K562 (cell line): ENCODE results near the gene CYP2W1. TPM values are rescaled to one million over a fixed set of nuclear protein-coding genes. Genes with fewer than 3 reads are reported as not detected.
A peak's percentile ranks its signal among the peaks of the same experiment; 100 is the strongest.

ENCODE experiments used
- ATAC-seq: fragments of 200-7000 bp; cut with Tn5 transposase; 3 replicates; pipeline ENCODE4 v1.9.1; 2020; ENCODE audit warnings: moderate library complexity
- BruUV-seq: library from RNA; stranded (reverse); fragments of 400-500 nt; replicated peaks from 2 replicates; lab custom pipeline; 2021; lab: Mats Ljungman, UMichigan
- CTCF ChIA-PET: fragments of 300-600 bp; formaldehyde crosslinking; extraction: SDS; loops from one replicate; lab custom pipeline; 2021; ENCODE audit warnings: low intra/inter-chr PET ratio; lab: Yijun Ruan, JAX
- POLR2A ChIA-PET: fragments of 300-600, 350-650 bp; sonication (Branson Sonifier 250); formaldehyde crosslinking; extraction: SDS; loops from one replicate; lab custom pipeline; 2021; ENCODE audit warnings: antibody characterized with exemption, inconsistent platforms; lab: Yijun Ruan, JAX
- DNase-seq, 4 experiments: peaks; one replicate each; pipeline versions ENCODE4 v3.0.0 to v3.0.0-alpha.2; 2011 to 2018; ENCODE audit warnings: low spot score in 3 of 4, mixed read lengths in 3 of 4; ENCODE audit errors: extremely low read depth in 1 of 4
- FAIRE-seq: peaks from 2 replicates; lab custom pipeline; 2011; peaks lifted over from hg19 to GRCh38; lab: Jason Lieb, UNC
- H2AFZ ChIP-seq: 2 replicates; pipeline ENCODE4 v1.6.0; 2011; ENCODE audit warnings: low read depth, low read length, control low read depth, inconsistent platforms
- H3K27ac ChIP-seq: fragments of 200-600 bp; 3 replicates; pipeline ENCODE4 v1.8.0; 2011; ENCODE audit warnings: low read depth, mild to moderate bottlenecking, control low read depth, inconsistent platforms, low read length, moderate library complexity, mixed read lengths; ENCODE audit errors: extremely low read depth
- H3K27me3 ChIP-seq, 2 experiments: fragments of 300-600 bp in 1 of 2; 2 replicates in 1 of 2; 3 replicates in 1 of 2; pipeline versions ENCODE4 v1.6.0 to v1.8.0; 2011; ENCODE audit warnings: inconsistent platforms in 2 of 2, low read length in 2 of 2, mild to moderate bottlenecking in 1 of 2, mixed read lengths in 1 of 2, moderate library complexity in 1 of 2; ENCODE audit not compliant: control insufficient read depth in 2 of 2, insufficient read depth in 2 of 2
- H3K36me3 ChIP-seq: fragments of 300-600 bp; 3 replicates; pipeline ENCODE4 v1.8.0; 2011; ENCODE audit warnings: mild to moderate bottlenecking, low read length, inconsistent platforms; ENCODE audit not compliant: control insufficient read depth, insufficient read depth
- H3K4me1 ChIP-seq, 2 experiments: fragments of 200-600 bp in 1 of 2; replicated peaks in 1 of 2; 2 replicates in 1 of 2; 3 replicates in 1 of 2; pipeline versions ENCODE4 v1.5.1 to v1.8.0; 2011; ENCODE audit warnings: inconsistent platforms in 2 of 2, low read length in 2 of 2, mild to moderate bottlenecking in 1 of 2, mixed read lengths in 1 of 2, moderate library complexity in 1 of 2; ENCODE audit not compliant: control insufficient read depth in 2 of 2, insufficient read depth in 2 of 2
- H3K4me2 ChIP-seq: 2 replicates; pipeline ENCODE4 v1.6.1; 2011; ENCODE audit warnings: low read length, control low read depth, inconsistent platforms, mixed read lengths; ENCODE audit not compliant: insufficient read depth
- H3K4me3 ChIP-seq: fragments of 200-600 bp; sonication (generic), shearing (Covaris generic); 2 replicates; pipeline ENCODE4 v1.5.1; 2016; ENCODE audit warnings: control low read depth, inconsistent platforms
- H3K79me2 ChIP-seq: fragments of 200-600 bp; 3 replicates; pipeline ENCODE4 v1.8.0; 2011; ENCODE audit warnings: low read length, inconsistent platforms; ENCODE audit not compliant: control insufficient read depth, insufficient read depth
- H3K9ac ChIP-seq, 2 experiments: 2 replicates each; pipeline versions ENCODE4 v1.6.0 to v1.6.1; 2011; ENCODE audit warnings: low read depth in 2 of 2, low read length in 2 of 2, control low read depth in 1 of 2, inconsistent platforms in 1 of 2, mild to moderate bottlenecking in 1 of 2, mixed read lengths in 1 of 2; ENCODE audit not compliant: insufficient read depth in 1 of 2
- H3K9me1 ChIP-seq: one replicate; pipeline ENCODE4 v1.6.0; 2011; ENCODE audit warnings: inconsistent platforms, mild to moderate bottlenecking, low read length, moderate library complexity; ENCODE audit not compliant: control insufficient read depth, insufficient read depth
- H3K9me3 ChIP-seq: replicated peaks from 2 replicates; pipeline ENCODE4 v1.5.1; 2011; ENCODE audit warnings: low read depth, low read length, inconsistent platforms; ENCODE audit not compliant: control insufficient read depth, insufficient read depth
- H4K20me1 ChIP-seq: replicated peaks from 2 replicates; pipeline ENCODE4 v1.6.1; 2011; ENCODE audit warnings: low read length, inconsistent platforms, mixed read lengths; ENCODE audit not compliant: control insufficient read depth, insufficient read depth
- SPI1 ChIP-seq: IDR thresholded peaks from 2 replicates; pipeline ENCODE4 v1.6.1; 2011; ENCODE audit warnings: low read depth, low read length, control low read depth, borderline replicate concordance
- ZNF274 ChIP-seq: IDR thresholded peaks from 2 replicates; pipeline ENCODE4 v1.6.1; 2011; ENCODE audit warnings: low read depth, mild to moderate bottlenecking, low read length, moderate library complexity, borderline replicate concordance
- WGBS: fragments of 100-300 bp; shearing (Covaris generic); methylation state at CpG from one replicate; pipeline ENCODE4 v1.1.6; 2016; ENCODE audit warnings: low coverage, mixed read lengths; ENCODE audit not compliant: insufficient coverage; ENCODE audit errors: missing lambda C conversion rate; 5-methylcytosine and 5-hydroxymethylcytosine counted together
- in situ Hi-C: fragments of 300-500 bp; cut with MboI; formaldehyde crosslinking; loops from 4 replicates; pipeline ENCODE4 v1.15.0; 2018; ENCODE audit warnings: inconsistent platforms, mixed read lengths
- intact Hi-C: fragments of 100-400 bp; cut with micrococcal nuclease; formaldehyde crosslinking; loops from 2 replicates; pipeline ENCODE4 v1.14.2; 2022
- polyA plus RNA-seq, 8 experiments: library from polyadenylated mRNA; depleted of rRNA in 4 of 8; stranded (reverse) in 5 of 8; unstranded in 3 of 8; fragments of >200 nt; fragmentation: Nextera tagmentation in 2 of 8; fragmentation: Illumina TruSeq in 1 of 8; extraction: Ambion mirVana in 2 of 8; extraction: Trizol in 1 of 8; gene quantifications; 2 replicates each; pipeline versions ENCODE4 v1.2.1 to v1.2.3, GENCODE V29; 2011 to 2014; ENCODE audit warnings: inconsistent platforms in 1 of 8, missing spikeins in 1 of 8
- total RNA-seq, 7 experiments: library from RNA; depleted of rRNA in 6 of 7; stranded (reverse); fragments of >200 nt in 6 of 7; fragmentation: Illumina TruSeq in 2 of 7; extraction: Trizol in 2 of 7; gene quantifications; 2 replicates each; pipeline versions ENCODE4 v1.2.1 to v1.2.3, GENCODE V29; 2011 to 2021; ENCODE audit warnings: low replicate concordance in 1 of 7

The CYP2W1 gene
- total and polyA plus RNA-seq, 9 of the 15 experiments (the other 6 are each of a cell fraction or from before 2014, with no cell fraction given), result not detected

- intact Hi-C loops, result no loop called here
- Histone ChIP-seq H3K79me2 (peaks cover 73% of the 10 kb centered on the region), H3K27ac (no peak overlapping the region), H3K4me1 (peaks cover 13 to 80% of the 10 kb centered on the region in 2 experiments), H3K9me1 (no peaks in the 10 kb centered on the region), H3K4me3 (peak overlapping the region; percentile 72; the same call in 1 of the 2 replicates)
- no TSS peak for BruUV-seq
- TF ChIP-seq SPI1, result 0 out of 2 replicates have a peak, but pooled peaks have one; percentile 12
- no peak for TF ChIP-seq ZNF274
- TF ChIP-seq, all 486 proteins: peak for 1
- Histone ChIP-seq H3K36me3 (peaks cover 26% of the 10 kb centered on the region; the same call in 2 of the 3 replicates), H3K27me3 (no peaks in the 10 kb centered on the region), H4K20me1 (peaks cover 8% of the 10 kb centered on the region; the same call in 1 of the 2 replicates), H3K4me2 (peak overlapping the region; percentile 85), H3K9me3 (no peaks in the 10 kb centered on the region), H3K9ac (peak overlapping the region; percentile 32 to 70; a peak in 3 of 4 replicates), H2AFZ (no peak overlapping the region)
- in situ Hi-C loops, result loop anchor here (5.0 kb wide), 1 partner anchor 34 kb away; no protein-coding TSS in a partner anchor
- ATAC-seq (no peak), FAIRE-seq (peak; percentile 73), DNase-seq (no peak)
- ChIA-PET CTCF (no interaction called here), POLR2A (interaction anchor here (0.6 to 1.8 kb wide), 4 partner anchors 15 to 69 kb away, joined by 3 to 13 read pairs (median 4); no protein-coding TSS in a partner anchor)
- 90% methylated on average over 20 of the region's 20 CpGs for WGBS
Measured at GRCh38 chr7:1026721-1027161, 43.8 kb downstream of the CYP2W1 start.
